Activated naive CD4-positive, alpha-beta T cell treated with anti-CD3 and anti-CD28 coated beads, Interleukin-2, amount 50 U/mL, for 16 hours (primary cell): ENCODE results near the gene RBM48.

ENCODE experiments used
- DNase-seq: peaks from one replicate; pipeline ENCODE4 v3.0.0-alpha.2; 2020

RBM48 gene

DNA sequence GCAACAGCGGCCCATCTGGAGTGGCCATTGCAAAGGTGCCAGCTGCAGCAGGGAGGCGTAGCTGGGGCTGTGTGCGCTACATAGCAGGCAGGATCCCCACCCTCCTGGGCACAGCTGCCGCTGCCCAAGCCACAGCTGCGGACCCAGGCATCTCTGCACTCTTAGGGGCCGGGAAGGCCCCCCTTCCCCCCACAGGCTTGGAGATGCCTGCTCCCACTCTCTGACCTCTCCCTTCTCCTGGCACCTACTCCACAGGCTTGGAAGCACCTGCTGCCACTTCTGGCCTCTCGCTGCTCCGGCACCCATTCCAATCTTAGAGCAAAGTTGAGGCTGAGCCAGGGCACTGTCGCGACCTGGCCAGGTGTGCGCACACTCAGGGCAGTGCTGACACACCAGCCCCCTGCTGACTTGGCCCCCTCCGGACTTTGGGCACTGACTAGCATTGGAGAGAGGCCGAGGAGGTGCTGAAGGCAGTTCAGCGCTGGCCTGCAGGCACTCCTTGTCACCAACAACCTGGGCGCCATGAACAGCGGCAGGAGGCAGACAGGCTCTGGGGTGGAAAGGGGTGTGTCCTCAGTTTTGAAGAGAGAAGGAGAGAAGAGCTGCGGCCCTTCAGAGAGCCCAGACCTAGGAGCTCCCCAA lies 18.4 kb downstream of the RBM48 start:
- DNase-seq, result no peak

DNA sequence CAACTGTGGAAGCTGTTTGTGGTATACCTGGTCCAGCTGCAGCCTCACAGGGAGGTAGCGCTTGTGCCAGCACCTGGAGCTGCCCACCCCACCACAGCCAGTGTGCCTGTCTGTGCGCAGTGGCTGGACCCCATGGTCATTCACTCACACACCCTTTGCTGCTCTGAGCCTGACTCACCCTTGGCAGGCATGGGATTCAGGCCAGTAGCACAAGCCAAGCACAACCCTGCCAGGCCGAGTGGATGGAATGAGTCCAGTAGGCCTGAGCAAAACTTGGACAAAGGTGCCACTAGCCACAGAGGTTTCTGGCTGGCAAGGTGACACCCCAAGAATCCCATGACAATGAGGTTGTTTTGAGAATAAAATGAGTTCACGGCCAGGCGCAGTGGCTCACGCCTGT lies 19.0 kb downstream of the RBM48 start:
- no peak for DNase-seq

GRCh38 chr7:92550194-92550593 lies 21.6 kb downstream of the RBM48 start:
- DNase-seq, result no peak

- DNase-seq, result no peak
Measured at GRCh38 chr7:92557249-92557648, 28.7 kb downstream of the RBM48 start.

- no peak for DNase-seq
Measured at GRCh38 chr7:92557808-92558362, 29.3 kb downstream of the RBM48 start.

DNA sequence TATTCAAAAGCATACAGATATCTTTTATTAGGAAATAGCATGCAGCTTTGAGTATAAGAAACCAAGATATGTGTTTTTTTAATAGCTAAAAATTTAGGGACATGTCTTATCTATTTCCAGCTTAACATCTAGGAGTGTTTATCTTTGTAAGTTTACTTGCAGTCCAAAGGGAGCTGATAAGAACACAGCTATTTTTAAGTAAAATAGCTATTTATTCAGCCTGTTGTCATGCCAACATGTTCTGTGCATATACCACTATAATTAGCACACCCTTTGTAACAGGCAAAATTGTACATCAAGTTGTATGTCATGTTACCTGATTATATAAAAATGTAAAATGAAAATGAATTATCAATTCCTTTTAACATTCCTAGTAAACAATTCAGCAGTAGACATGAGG lies 32.0 kb downstream of the RBM48 start:
- DNase-seq, result no peak

DNA sequence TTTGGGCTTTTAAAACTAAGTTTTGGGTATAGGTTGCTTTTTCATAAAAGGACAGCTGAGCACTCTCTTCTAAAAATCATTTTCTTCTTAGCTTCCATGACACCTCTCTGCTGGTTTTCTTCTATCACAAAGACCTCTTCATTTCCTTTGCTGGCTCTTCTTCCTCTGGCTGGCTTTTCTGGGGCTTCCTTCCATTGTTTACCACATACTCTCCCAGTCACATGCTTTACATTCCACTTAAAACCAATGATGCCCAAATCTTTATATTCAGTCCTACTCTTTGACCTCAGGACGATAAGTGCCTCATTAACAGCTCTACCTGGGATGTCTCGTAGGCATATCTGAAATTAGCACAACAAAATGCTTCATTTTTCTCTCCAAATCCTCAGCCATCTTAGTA lies 34.8 kb downstream of the RBM48 start:
- no peak for DNase-seq

DNA sequence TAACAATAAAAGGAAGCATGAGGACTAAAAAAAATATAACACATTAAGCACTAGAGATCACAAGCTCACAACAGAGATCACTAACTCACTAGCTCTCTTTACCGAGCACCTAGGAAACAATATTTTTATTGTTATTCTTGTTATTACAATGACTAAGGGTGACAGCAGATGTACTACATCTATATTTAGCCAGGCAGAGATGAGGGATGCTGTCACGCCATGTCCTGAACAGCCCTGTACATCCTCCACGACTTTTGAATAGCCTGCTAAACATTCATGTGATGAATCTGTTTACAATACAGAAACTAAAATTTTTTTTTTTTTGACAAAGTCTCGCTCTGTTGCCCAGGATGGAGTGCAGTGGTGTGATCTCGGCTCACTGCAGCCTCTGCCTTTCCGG lies 38.9 kb downstream of the RBM48 start:
- DNase-seq, result no peak

DNA sequence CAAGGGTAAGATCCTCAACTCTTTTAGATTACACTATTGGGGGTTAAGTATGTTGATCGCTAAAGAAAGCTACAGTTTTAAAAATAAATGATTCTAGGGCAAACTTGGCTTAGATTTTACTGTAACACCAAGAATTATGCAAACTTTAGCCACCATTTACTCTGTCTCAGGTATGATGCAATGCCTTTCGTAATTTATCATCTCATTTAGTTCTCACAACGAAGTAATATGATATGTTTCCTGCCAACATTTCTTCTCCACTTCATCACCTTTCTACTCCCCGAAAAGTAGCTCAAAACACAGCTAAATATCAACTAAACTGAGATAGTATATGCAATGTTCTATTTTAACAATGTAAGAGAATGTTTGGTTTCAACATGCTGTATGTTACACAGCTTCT lies 40.5 kb downstream of the RBM48 start:
- no peak for DNase-seq

GRCh38 chr7:92576296-92576695 lies 47.7 kb downstream of the RBM48 start:
- no peak for DNase-seq

DNA sequence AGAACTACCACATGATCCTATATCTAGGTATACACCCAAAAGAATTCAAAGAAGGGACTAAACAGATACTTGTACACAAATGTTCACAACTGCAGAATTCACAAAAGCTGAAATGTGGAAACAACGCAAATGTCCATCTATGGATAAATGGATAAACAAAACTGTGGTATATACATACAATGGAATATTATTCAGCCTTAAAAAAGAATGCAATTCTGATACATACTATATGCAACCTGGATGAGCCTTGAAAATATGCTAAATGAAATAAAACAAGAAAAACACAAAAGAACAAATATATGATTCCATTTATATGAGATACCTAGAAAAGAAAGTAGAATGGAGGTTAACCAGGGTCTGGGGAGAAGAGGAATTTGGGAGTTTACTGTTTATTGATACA lies 54.4 kb downstream of the RBM48 start:
- DNase-seq, result no peak

DNA sequence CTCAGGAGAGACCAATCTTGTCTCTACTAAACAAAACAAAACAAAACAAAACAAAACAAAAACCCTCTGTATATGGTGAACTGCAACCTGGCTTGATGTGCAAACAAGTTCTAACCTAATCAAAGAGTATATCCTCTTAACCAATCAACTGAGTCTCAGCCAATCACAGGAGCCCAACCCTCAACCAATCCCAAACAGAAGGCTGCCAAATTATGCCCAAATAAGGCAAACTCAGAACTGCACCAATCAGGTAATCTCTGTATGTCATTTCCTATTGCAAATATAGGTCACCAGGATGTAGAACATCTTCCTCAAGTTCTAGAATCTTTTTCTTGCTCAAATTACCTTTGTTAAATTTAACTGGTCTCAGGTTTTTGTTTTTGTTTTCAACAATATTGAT lies 56.4 kb downstream of the RBM48 start:
- no peak for DNase-seq

DNA sequence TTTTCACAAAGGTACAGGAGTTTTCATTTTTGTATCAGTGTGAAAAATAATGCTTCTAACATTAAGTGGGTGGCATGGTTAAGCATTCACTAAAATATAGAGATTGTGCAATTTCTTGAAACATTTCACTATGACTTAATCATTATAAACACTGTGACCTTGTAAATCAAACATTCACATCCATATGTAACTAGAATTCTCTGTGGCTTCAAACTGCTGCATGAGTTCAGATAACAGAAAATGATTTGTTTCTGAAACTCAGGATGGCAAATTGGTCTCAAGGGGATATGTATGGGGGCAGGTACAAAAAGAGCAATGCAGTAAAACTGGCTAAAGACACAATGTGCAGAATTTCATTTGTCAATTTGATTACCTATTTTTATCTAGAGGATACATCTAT lies 57.8 kb downstream of the RBM48 start:
- DNase-seq, result no peak

GRCh38 chr7:92586841-92587240 lies 58.2 kb downstream of the RBM48 start:
- no peak for DNase-seq
